Common myeloid progenitor, CD34-positive (primary cell): ENCODE results near the gene COL19A1.

Experiments used
- CTCF ChIA-PET: fragments of 350-600 bp; sonication (Branson Sonifier 250); formaldehyde crosslinking; loops from one replicate; lab custom pipeline; 2021; ENCODE audit warnings: antibody characterized with exemption; lab: Charles Lee
- POLR2A ChIA-PET: fragments of 350-600 bp; sonication (Branson Sonifier 250); formaldehyde crosslinking; loops from one replicate; lab custom pipeline; 2021; ENCODE audit warnings: antibody characterized with exemption; lab: Charles Lee
- DNase-seq, 3 donors: peaks; one replicate each; pipeline versions ENCODE4 v3.0.0 to v3.0.0-alpha.2; 2013
- H3K27ac ChIP-seq, 2 experiments: 1 replicate in 1 of 2; 2 replicates in 1 of 2; pipeline ENCODE4 v1.7.0; 2013; ENCODE audit warnings: inconsistent platforms in 2 of 2, low read length in 2 of 2, mild to moderate bottlenecking in 2 of 2, low read depth in 1 of 2, moderate library complexity in 1 of 2; ENCODE audit not compliant: severe bottlenecking in 2 of 2, insufficient read depth in 1 of 2, poor library complexity in 1 of 2
- H3K27me3 ChIP-seq, 5 experiments: replicated peaks in 2 of 5; 1 replicate in 3 of 5; 2 replicates in 2 of 5; pipeline versions ENCODE4 v1.6.1 to v1.7.0; 2013; ENCODE audit warnings: low read length in 4 of 5, mild to moderate bottlenecking in 2 of 5, moderate library complexity in 2 of 5, inconsistent platforms in 1 of 5; ENCODE audit not compliant: insufficient read depth in 5 of 5, control insufficient read depth in 4 of 5
- H3K36me3 ChIP-seq, 4 experiments: 1 replicate in 2 of 4; 2 replicates in 2 of 4; pipeline versions ENCODE4 v1.6.1 to v1.7.0; 2013; ENCODE audit warnings: low read length in 3 of 4, control low read depth in 1 of 4, mild to moderate bottlenecking in 1 of 4; ENCODE audit not compliant: control insufficient read depth in 4 of 4, insufficient read depth in 4 of 4
- H3K4me1 ChIP-seq, 4 experiments: 1 replicate in 3 of 4; 2 replicates in 1 of 4; pipeline versions ENCODE4 v1.6.1 to v1.7.1; 2013; ENCODE audit warnings: low read length in 3 of 4, mild to moderate bottlenecking in 3 of 4, control low read depth in 1 of 4, inconsistent platforms in 1 of 4, moderate library complexity in 1 of 4; ENCODE audit not compliant: control insufficient read depth in 4 of 4, insufficient read depth in 4 of 4; ENCODE audit errors: control extremely low read depth in 1 of 4
- H3K4me3 ChIP-seq, 7 experiments: 1 replicate in 4 of 7; 2 replicates in 3 of 7; pipeline versions ENCODE4 v1.5.1 to v1.7.0; 2013; ENCODE audit warnings: mild to moderate bottlenecking in 7 of 7, low read length in 6 of 7, moderate library complexity in 6 of 7, inconsistent platforms in 2 of 7, low read depth in 2 of 7, control low read depth in 1 of 7; ENCODE audit not compliant: insufficient read depth in 4 of 7, control insufficient read depth in 1 of 7; ENCODE audit errors: extremely low read depth in 1 of 7
- H3K9me3 ChIP-seq, 5 experiments: 1 replicate in 4 of 5; 2 replicates in 1 of 5; pipeline versions ENCODE4 v1.6.1 to v1.7.1; 2013; ENCODE audit warnings: low read length in 4 of 5, mild to moderate bottlenecking in 2 of 5, inconsistent platforms in 1 of 5, low read depth in 1 of 5, moderate library complexity in 1 of 5; ENCODE audit not compliant: control insufficient read depth in 4 of 5, insufficient read depth in 2 of 5; ENCODE audit errors: control extremely low read depth in 1 of 5
- WGBS: methylation state at CpG from one replicate; pipeline ENCODE4 v1.1.5; 2013; ENCODE audit not compliant: insufficient coverage; 5-methylcytosine and 5-hydroxymethylcytosine counted together

The COL19A1 gene

GRCh38 chr6:69895396-69895795, 29.0 kb downstream of the COL19A1 start:
- 93% methylated on average over 2 of the region's 4 CpGs for WGBS
- H3K9me3 ChIP-seq = no peaks in the 10 kb centered on the region
- DNase-seq = no peak
- ChIA-PET CTCF (interaction anchor here (1.2 kb wide), 1 partner anchor 10 kb away, joined by 3 read pairs; no protein-coding TSS in a partner anchor), POLR2A (no interaction called here)
- H3K4me3 ChIP-seq = no peak overlapping the region
- H3K27me3 ChIP-seq = no peaks in the 10 kb centered on the region
- H3K36me3 ChIP-seq = no peaks in the 10 kb centered on the region
- H3K4me1 ChIP-seq = no peaks in the 10 kb centered on the region
- no peak overlapping the region for H3K27ac ChIP-seq

- H3K36me3 ChIP-seq = no peaks in the 10 kb centered on the region
- H3K4me1 ChIP-seq = no peaks in the 10 kb centered on the region
- POLR2A ChIA-PET = no interaction called here
- H3K27ac ChIP-seq = no peak overlapping the region
- no peaks in the 10 kb centered on the region for H3K27me3 ChIP-seq
- DNase-seq = no peak
- H3K4me3 ChIP-seq = no peak overlapping the region
- H3K9me3 ChIP-seq = no peaks in the 10 kb centered on the region
- no CpG with 5 or more reads among the region's 2 CpGs for WGBS
- CTCF ChIA-PET = no interaction called here
These were observed 34.5 kb downstream of the COL19A1 start for GRCh38 chr6:69900869-69901268.

- Histone ChIP-seq H3K4me1 (no peaks in the 10 kb centered on the region), H3K4me3 (no peak overlapping the region), H3K27ac (no peak overlapping the region), H3K36me3 (no peaks in the 10 kb centered on the region), H3K27me3 (no peaks in the 10 kb centered on the region), H3K9me3 (no peaks in the 10 kb centered on the region)
- DNase-seq = no peak
- 94% methylated on average over 2 of the region's 3 CpGs for WGBS
- POLR2A ChIA-PET = no interaction called here
- CTCF ChIA-PET = no interaction called here
These were observed 35.0 kb downstream of the COL19A1 start for GRCh38 chr6:69901361-69901760.

- no peak overlapping the region for H3K4me3 ChIP-seq
These were observed 41.7 kb downstream of the COL19A1 start for GRCh38 chr6:69907981-69908498.

GRCh38 chr6:69913361-69913760, 47.0 kb downstream of the COL19A1 start:
- CTCF ChIA-PET = interaction anchor here (0.6 to 1.4 kb wide), 3 partner anchors 37 to 382 kb away, joined by 3 read pairs; no protein-coding TSS in a partner anchor
- no peaks in the 10 kb centered on the region for H3K9me3 ChIP-seq
- no peaks in the 10 kb centered on the region for H3K27me3 ChIP-seq
- no peaks in the 10 kb centered on the region for H3K4me1 ChIP-seq
- no peak overlapping the region for H3K4me3 ChIP-seq
- no peak for DNase-seq
- H3K36me3 ChIP-seq = no peaks in the 10 kb centered on the region
- POLR2A ChIA-PET = no interaction called here
- H3K27ac ChIP-seq = no peak overlapping the region

More at GRCh38 chr6:69907981-69908498, 41.7 kb downstream of the COL19A1 start:
- Histone ChIP-seq H3K27me3 (no peaks in the 10 kb centered on the region), H3K9me3 (peaks cover 0 to 2% (median 0%) of the 10 kb centered on the region in 5 experiments), H3K4me1 (no peaks in the 10 kb centered on the region), H3K36me3 (no peaks in the 10 kb centered on the region), H3K27ac (no peak overlapping the region)
- WGBS = no CpG with 5 or more reads among the region's 1 CpG
- DNase-seq = no peak
- ChIA-PET CTCF (no interaction called here), POLR2A (no interaction called here)

- no peaks in the 10 kb centered on the region for H3K4me1 ChIP-seq
- H3K27me3 ChIP-seq = no peaks in the 10 kb centered on the region
- no peak for DNase-seq
- H3K36me3 ChIP-seq = no peaks in the 10 kb centered on the region
- H3K9me3 ChIP-seq = no peaks in the 10 kb centered on the region
- WGBS = 100% methylated on average over 1 of the region's 2 CpGs
- H3K27ac ChIP-seq = no peak overlapping the region
- no peak overlapping the region for H3K4me3 ChIP-seq
- ChIA-PET CTCF (interaction anchor here (1.4 kb wide), 1 partner anchor 47 kb away, joined by 3 read pairs; no protein-coding TSS in a partner anchor), POLR2A (no interaction called here)
These were observed 47.7 kb downstream of the COL19A1 start for GRCh38 chr6:69914015-69914485.

GRCh38 chr6:69915346-69915745, 49.0 kb downstream of the COL19A1 start:
- Histone ChIP-seq H3K27me3 (no peaks in the 10 kb centered on the region), H3K4me1 (no peaks in the 10 kb centered on the region), H3K4me3 (no peak overlapping the region), H3K9me3 (no peaks in the 10 kb centered on the region), H3K27ac (no peak overlapping the region), H3K36me3 (no peaks in the 10 kb centered on the region)
- ChIA-PET CTCF (no interaction called here), POLR2A (no interaction called here)
- no peak for DNase-seq
- WGBS = 100% methylated on average over 1 of the region's 2 CpGs
